IMR-90 (cell line): ENCODE data around the gene KCNV2. TPM values are rescaled to one million over a fixed set of nuclear protein-coding genes. Genes with fewer than 3 reads are reported as not detected.

ENCODE experiments used
- ATAC-seq: fragments of 200-7000 bp; cut with Tn5 transposase; 2 replicates; pipeline ENCODE4 v1.9.1; 2020; ENCODE audit warnings: low read depth, mild to moderate bottlenecking, moderate library complexity
- BruUV-seq: library from RNA; stranded (reverse); fragments of 400-500 nt; replicated peaks from 2 replicates; lab custom pipeline; 2021; lab: Mats Ljungman, UMichigan
- CTCF ChIA-PET: fragments of 300-600 bp; formaldehyde crosslinking; extraction: SDS; loops from one replicate; lab custom pipeline; 2021; ENCODE audit warnings: antibody characterized with exemption; lab: Yijun Ruan, JAX
- POLR2A ChIA-PET: fragments of 300-600 bp; sonication (Branson Sonifier 250); formaldehyde crosslinking; loops from one replicate; lab custom pipeline; 2022; ENCODE audit warnings: antibody characterized with exemption; ENCODE audit not compliant: unreplicated experiment; lab: Charles Lee
- DNase-seq: peaks from one replicate; pipeline ENCODE4 v3.0.0; 2013
- H2AFZ ChIP-seq: replicated peaks from 2 replicates; pipeline ENCODE3; 2013; ENCODE audit warnings: low read length, mild to moderate bottlenecking; ENCODE audit not compliant: poor library complexity
- H2AK5ac ChIP-seq: 2 replicates; pipeline ENCODE4 v1.6.1; 2013; ENCODE audit warnings: low read depth, low read length, inconsistent platforms
- H2AK9ac ChIP-seq: replicated peaks from 2 replicates; pipeline ENCODE3; 2013; ENCODE audit warnings: mild to moderate bottlenecking, low read depth, low read length, moderate library complexity; ENCODE audit not compliant: poor library complexity
- H2BK120ac ChIP-seq: 2 replicates; pipeline ENCODE4 v1.6.1; 2013; ENCODE audit warnings: low read depth, low read length, inconsistent platforms
- H2BK15ac ChIP-seq: 3 replicates; pipeline ENCODE4 v1.6.1; 2013; ENCODE audit warnings: low read depth, low read length, inconsistent platforms
- H2BK20ac ChIP-seq: 2 replicates; pipeline ENCODE4 v1.6.1; 2013; ENCODE audit warnings: low read depth, mild to moderate bottlenecking, inconsistent platforms, low read length, moderate library complexity
- H2BK5ac ChIP-seq: 2 replicates; pipeline ENCODE4 v1.6.1; 2013; ENCODE audit warnings: mild to moderate bottlenecking, low read depth, low read length, inconsistent platforms; ENCODE audit not compliant: poor library complexity, severe bottlenecking
- H3K14ac ChIP-seq: replicated peaks from 2 replicates; pipeline ENCODE4 v1.6.1; 2013; ENCODE audit warnings: low read depth, low read length, inconsistent platforms
- H3K18ac ChIP-seq: 2 replicates; pipeline ENCODE4 v1.6.1; 2013; ENCODE audit warnings: low read depth, low read length, control low read depth
- H3K23ac ChIP-seq: 2 replicates; pipeline ENCODE4 v1.6.1; 2013; ENCODE audit warnings: low read depth, low read length, inconsistent platforms
- H3K27ac ChIP-seq: 2 replicates; pipeline ENCODE4 v1.5.1; 2013; ENCODE audit warnings: mild to moderate bottlenecking, control low read depth, low read length; ENCODE audit not compliant: insufficient read depth
- H3K27me3 ChIP-seq: 2 replicates; pipeline ENCODE4 v1.6.1; 2013; ENCODE audit warnings: low read length; ENCODE audit not compliant: control insufficient read depth, insufficient read depth
- H3K36me3 ChIP-seq: 2 replicates; pipeline ENCODE4 v1.6.1; 2013; ENCODE audit warnings: low read length, mixed read lengths; ENCODE audit not compliant: control insufficient read depth, insufficient read depth
- H3K4ac ChIP-seq: 2 replicates; pipeline ENCODE4 v1.6.1; 2013; ENCODE audit warnings: low read depth, low read length, inconsistent platforms
- H3K4me1 ChIP-seq: 2 replicates; pipeline ENCODE4 v1.6.1; 2013; ENCODE audit warnings: low read length, mixed read lengths; ENCODE audit not compliant: control insufficient read depth, insufficient read depth
- H3K4me2 ChIP-seq: 2 replicates; pipeline ENCODE4 v1.6.1; 2013; ENCODE audit warnings: low read depth, mild to moderate bottlenecking, control low read depth, low read length, moderate library complexity
- H3K4me3 ChIP-seq: 2 replicates; pipeline ENCODE4 v1.5.1; 2013; ENCODE audit warnings: low read depth, mild to moderate bottlenecking, control low read depth, low read length, moderate library complexity; ENCODE audit not compliant: insufficient read depth
- H3K56ac ChIP-seq: 2 replicates; pipeline ENCODE4 v1.6.1; 2013; ENCODE audit warnings: low read length, inconsistent platforms; ENCODE audit not compliant: insufficient read depth; ENCODE audit errors: extremely low read depth
- H3K79me1 ChIP-seq, 2 experiments: 2 replicates each; pipeline ENCODE4 v1.6.1; 2013; ENCODE audit warnings: low read length in 2 of 2, inconsistent platforms in 1 of 2, low read depth in 1 of 2
- H3K9ac ChIP-seq: 2 replicates; pipeline ENCODE4 v1.6.1; 2013; ENCODE audit warnings: low read depth, low read length, control low read depth
- H3K9me1 ChIP-seq: 2 replicates; pipeline ENCODE4 v1.6.1; 2013; ENCODE audit warnings: low read length, inconsistent platforms; ENCODE audit not compliant: insufficient read depth
- H3K9me3 ChIP-seq: 2 replicates; pipeline ENCODE4 v1.6.1; 2013; ENCODE audit warnings: low read length; ENCODE audit not compliant: control insufficient read depth, insufficient read depth
- H4K20me1 ChIP-seq: 2 replicates; pipeline ENCODE4 v1.6.1; 2013; ENCODE audit warnings: low read length, inconsistent platforms; ENCODE audit not compliant: insufficient read depth
- H4K5ac ChIP-seq: 2 replicates; pipeline ENCODE4 v1.6.1; 2013; ENCODE audit warnings: mild to moderate bottlenecking, low read depth, low read length, control low read depth
- H4K8ac ChIP-seq, 2 experiments: 2 replicates each; pipeline ENCODE4 v1.6.1; 2013; ENCODE audit warnings: low read depth in 2 of 2, low read length in 2 of 2, control low read depth in 1 of 2, inconsistent platforms in 1 of 2
- H4K91ac ChIP-seq: 2 replicates; pipeline ENCODE4 v1.6.1; 2013; ENCODE audit warnings: low read depth, low read length, inconsistent platforms; ENCODE audit not compliant: insufficient read depth
- CEBPB ChIP-seq: IDR thresholded peaks from 2 replicates; pipeline ENCODE4 v1.6.1; 2012; ENCODE audit warnings: low read depth, low read length, improper control_type of control experiment
- CHD1 ChIP-seq: IDR thresholded peaks from 2 replicates; pipeline ENCODE4 v1.6.1; 2012; ENCODE audit warnings: low read depth, low read length, improper control_type of control experiment
- FOS ChIP-seq: fragments of 150-350 bp; IDR thresholded peaks from 2 replicates; pipeline ENCODE4 v1.6.1; 2016; ENCODE audit warnings: low read depth, low read length
- MAFK ChIP-seq: IDR thresholded peaks from 2 replicates; pipeline ENCODE4 v1.6.1; 2012; ENCODE audit warnings: low read depth, low read length, improper control_type of control experiment
- MAZ ChIP-seq: IDR thresholded peaks from 2 replicates; pipeline ENCODE4 v1.6.1; 2012; ENCODE audit warnings: low read depth, mild to moderate bottlenecking, low read length, improper control_type of control experiment, moderate library complexity, borderline replicate concordance
- NFE2L2 ChIP-seq: fragments of 150-350 bp; IDR thresholded peaks from 2 replicates; pipeline ENCODE4 v1.6.1; 2016; ENCODE audit warnings: low read depth, mild to moderate bottlenecking, low read length
- RCOR1 ChIP-seq: IDR thresholded peaks from 2 replicates; pipeline ENCODE4 v1.6.1; 2012; ENCODE audit warnings: mild to moderate bottlenecking, low read length, improper control_type of control experiment; ENCODE audit not compliant: insufficient replicate concordance
- RFX5 ChIP-seq: IDR thresholded peaks from 2 replicates; pipeline ENCODE4 v1.8.0; 2012; ENCODE audit warnings: low read depth, mild to moderate bottlenecking, low read length, moderate library complexity
- SMC3 ChIP-seq: fragments of 150-350 bp; IDR thresholded peaks from 2 replicates; pipeline ENCODE4 v1.6.1; 2016; ENCODE audit warnings: low read depth, mild to moderate bottlenecking, antibody characterized with exemption, low read length, moderate library complexity
- WGBS, 2 experiments: methylation state at CpG; one replicate each; pipeline versions ENCODE4 v1.1.5 to v1.1.7; 2013; ENCODE audit warnings: missing lambda C conversion rate in 2 of 2; ENCODE audit not compliant: insufficient read length in 1 of 2; ENCODE audit errors: extremely low coverage in 2 of 2; 5-methylcytosine and 5-hydroxymethylcytosine counted together
- dilution Hi-C: fragments of 300-500 bp; cut with HindIII; formaldehyde crosslinking; loops from one replicate; pipeline ENCODE4 v1.14.3; 2018; ENCODE audit warnings: low sequenced_read_pairs; ENCODE audit not compliant: unreplicated experiment
- in situ Hi-C: fragments of 300-500 bp; cut with MboI; formaldehyde crosslinking; loops from 3 replicates; pipeline ENCODE4 v1.14.3; 2019; ENCODE audit warnings: low sequenced_read_pairs, inconsistent platforms, mixed read lengths
- intact Hi-C: fragments of 100-400 bp; cut with micrococcal nuclease; formaldehyde crosslinking; loops from 2 replicates; pipeline ENCODE4 v1.10.0; 2022
- polyA plus RNA-seq, 3 experiments: library from polyadenylated mRNA; depleted of rRNA; stranded (reverse); fragments of >200 nt; gene quantifications; 2 replicates each; pipeline ENCODE4 v1.2.3, GENCODE V29; 2012; ENCODE audit warnings: low replicate concordance in 1 of 3
- total RNA-seq: library from RNA; depleted of rRNA; stranded (reverse); fragments of >200 nt; gene quantifications from 2 replicates; pipeline ENCODE4 v1.2.3, GENCODE V29; 2012

Gene KCNV2
- total and polyA plus RNA-seq, 2 of the 4 experiments (the other 2 are of a cell fraction): not detected

DNA sequence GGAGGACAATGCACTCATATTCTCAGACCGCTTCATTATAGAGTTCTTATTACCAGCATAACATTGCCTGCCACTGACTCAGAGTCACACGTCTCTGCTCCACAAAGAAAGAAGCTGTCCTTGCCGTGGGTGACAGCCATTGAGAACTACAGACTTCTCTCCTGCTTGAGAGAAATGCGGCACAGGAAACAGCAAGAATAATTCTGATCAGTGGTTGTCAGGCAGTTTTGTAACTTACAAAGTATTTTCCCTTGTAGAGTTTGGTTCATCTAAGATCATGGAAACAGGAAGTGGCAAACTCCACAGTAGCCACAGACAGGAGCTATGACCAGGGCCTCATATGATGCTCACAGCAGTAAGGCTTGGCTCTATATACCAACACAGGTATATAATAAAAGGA is 47.0 kb downstream of the KCNV2 start:
- H2BK5ac ChIP-seq: no peak overlapping the region
- peak overlapping the region; percentile 62; the same call in 1 of the 2 replicates for H4K5ac ChIP-seq
- H2BK15ac ChIP-seq: no peak overlapping the region
- peaks cover 2 to 10% of the 10 kb centered on the region in 2 experiments; a peak in 2 of 4 replicates for H3K79me1 ChIP-seq
- no peak overlapping the region for H3K4me2 ChIP-seq
- no peak overlapping the region for H3K4me3 ChIP-seq
- H3K4me1 ChIP-seq: peaks cover 13% of the 10 kb centered on the region; the same call in 1 of the 2 replicates
- H3K14ac ChIP-seq: no peak overlapping the region
- H3K9ac ChIP-seq: no peak overlapping the region
- no peaks in the 10 kb centered on the region for H4K20me1 ChIP-seq
- H3K9me3 ChIP-seq: no peaks in the 10 kb centered on the region
- CTCF ChIA-PET: no interaction called here
- no peak overlapping the region; a peak in 1 of 4 replicates for H4K8ac ChIP-seq
- in situ Hi-C loops: no loop called here
- TF ChIP-seq FOS (no peak), CEBPB (no peak), MAFK (no peak), NFE2L2 (no peak), CHD1 (no peak), RCOR1 (no peak), RFX5 (no peak), SMC3 (no peak), MAZ (no peak)
- H2AK9ac ChIP-seq: no peak overlapping the region
- no peak overlapping the region for H3K56ac ChIP-seq
- intact Hi-C loops: no loop called here
- no peak overlapping the region for H4K91ac ChIP-seq
- DNase-seq: peak; percentile 31
- no peak overlapping the region for H2BK20ac ChIP-seq
- H2BK120ac ChIP-seq: no peak overlapping the region
- H3K18ac ChIP-seq: no peak overlapping the region
- H3K4ac ChIP-seq: no peak overlapping the region
- H3K27ac ChIP-seq: no peak overlapping the region
- dilution Hi-C loops: no loop called here
- no TSS peak for BruUV-seq
- H2AK5ac ChIP-seq: no peak overlapping the region
- no peaks in the 10 kb centered on the region for H3K27me3 ChIP-seq
- no peak overlapping the region for H2AFZ ChIP-seq
- POLR2A ChIA-PET: no interaction called here
- no peak for ATAC-seq
- no peak overlapping the region for H3K23ac ChIP-seq
- H3K9me1 ChIP-seq: peaks cover 9% of the 10 kb centered on the region
- no CpG with 5 or more reads among the region's 4 CpGs for WGBS, 2 experiments
- H3K36me3 ChIP-seq: peaks cover 6% of the 10 kb centered on the region; the same call in 1 of the 2 replicates
